Ishikawa (cell line): Measurements from ENCODE around the gene CSRP1.

ENCODE experiments used
- CEBPB ChIP-seq: IDR thresholded peaks from 2 replicates; pipeline ENCODE4 v1.6.1; 2012
- CREB1 ChIP-seq: IDR thresholded peaks from 2 replicates; pipeline ENCODE4 v1.6.1; 2012; ENCODE audit warnings: low read depth
- EGR1 ChIP-seq: IDR thresholded peaks from 2 replicates; pipeline ENCODE4 v1.6.1; 2012
- EP300 ChIP-seq: IDR thresholded peaks from 2 replicates; pipeline ENCODE4 v1.6.1; 2012; ENCODE audit warnings: borderline replicate concordance
- FOXM1 ChIP-seq: IDR thresholded peaks from 2 replicates; pipeline ENCODE4 v1.6.1; 2012; ENCODE audit warnings: low read depth, borderline replicate concordance
- MAX ChIP-seq: IDR thresholded peaks from 2 replicates; pipeline ENCODE4 v1.6.1; 2012
- NFIC ChIP-seq: IDR thresholded peaks from 2 replicates; pipeline ENCODE4 v1.6.1; 2012
- RAD21 ChIP-seq: IDR thresholded peaks from 2 replicates; pipeline ENCODE4 v1.6.1; 2012; ENCODE audit warnings: low read depth
- REST ChIP-seq: IDR thresholded peaks from 2 replicates; pipeline ENCODE4 v1.6.1; 2012; ENCODE audit warnings: low read depth, mild to moderate bottlenecking
- TAF1 ChIP-seq: IDR thresholded peaks from 2 replicates; pipeline ENCODE4 v1.6.1; 2012; ENCODE audit warnings: low read depth, mild to moderate bottlenecking
- TCF12 ChIP-seq: IDR thresholded peaks from 2 replicates; pipeline ENCODE4 v1.6.1; 2012; ENCODE audit warnings: low read depth
- TEAD4 ChIP-seq: IDR thresholded peaks from 2 replicates; pipeline ENCODE4 v1.6.1; 2012
- USF1 ChIP-seq: IDR thresholded peaks from 2 replicates; pipeline ENCODE4 v1.6.1; 2012
- YY1 ChIP-seq: IDR thresholded peaks from 2 replicates; pipeline ENCODE4 v1.6.1; 2012; ENCODE audit warnings: low read depth
- ZBTB7A ChIP-seq: IDR thresholded peaks from 2 replicates; pipeline ENCODE4 v1.6.1; 2012; ENCODE audit warnings: low read depth

The CSRP1 gene

DNA sequence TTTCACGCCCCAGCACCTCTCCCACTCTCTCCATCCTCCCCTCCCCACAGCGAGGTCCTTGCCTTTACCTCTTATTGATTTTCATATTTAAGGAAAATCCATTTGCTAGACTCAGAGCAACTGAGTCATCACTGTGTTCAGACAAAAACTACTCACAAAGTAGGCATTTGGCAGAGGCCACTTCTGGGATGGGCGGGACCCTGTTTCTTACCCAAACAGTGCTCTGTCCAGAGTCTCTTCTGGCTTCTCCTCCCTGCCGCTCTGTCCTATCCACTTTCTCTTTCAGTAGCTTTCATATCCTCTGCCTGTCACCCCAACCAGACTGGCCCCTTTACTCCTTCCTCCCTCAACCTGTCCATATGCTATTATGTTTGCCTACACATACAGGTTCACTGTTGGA is 29.6 kb upstream of the CSRP1 start:
- TF ChIP-seq TAF1 (no peak), REST (no peak), NFIC (no peak), FOXM1 (no peak), EGR1 (no peak), YY1 (no peak), EP300 (no peak), MAX (no peak), TCF12 (no peak), TEAD4 (no peak), RAD21 (no peak), USF1 (no peak)

DNA sequence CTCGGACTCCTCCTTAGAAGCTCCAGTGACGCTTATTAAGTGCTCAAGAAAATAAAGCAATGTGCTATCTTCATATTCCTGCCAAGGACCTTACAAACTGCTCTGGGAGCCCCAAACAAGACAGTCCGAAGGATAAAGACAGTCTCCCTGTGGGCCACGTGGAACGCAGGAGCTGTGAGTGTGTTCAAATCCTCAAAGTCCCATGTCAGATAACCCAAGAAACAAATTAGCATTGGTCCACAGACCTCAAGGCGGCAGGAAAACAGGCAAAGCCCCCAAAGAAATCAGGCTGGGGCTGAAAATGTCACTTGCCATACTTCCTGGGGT is 29.0 kb upstream of the CSRP1 start:
- TF ChIP-seq EGR1 (no peak), CEBPB (no peak), TCF12 (no peak), TEAD4 (no peak), REST (no peak), MAX (no peak), CREB1 (no peak), TAF1 (no peak), NFIC (no peak), USF1 (no peak), FOXM1 (no peak), ZBTB7A (no peak), RAD21 (no peak), YY1 (no peak), EP300 (no peak)

GRCh38 chr1:201535046-201535918 is 28.4 kb upstream of the CSRP1 start:
- TF ChIP-seq TAF1, result no peak
- TF ChIP-seq TCF12, result no peak
- TF ChIP-seq REST, result no peak
- TF ChIP-seq FOXM1, result no peak
- no peak for TF ChIP-seq ZBTB7A
- no peak for TF ChIP-seq EP300
- no peak for TF ChIP-seq NFIC
- no peak for TF ChIP-seq RAD21
- TF ChIP-seq CREB1, result no peak
- no peak for TF ChIP-seq USF1
- TF ChIP-seq YY1, result no peak
- TF ChIP-seq TEAD4, result no peak
- TF ChIP-seq MAX, result no peak
- TF ChIP-seq CEBPB, result no peak

- TF ChIP-seq USF1 (no peak), MAX (no peak), CREB1 (no peak), TAF1 (no peak), FOXM1 (no peak), REST (no peak), NFIC (no peak), TEAD4 (no peak), RAD21 (no peak), ZBTB7A (no peak), TCF12 (no peak), CEBPB (no peak), EP300 (no peak), EGR1 (no peak), YY1 (no peak)
Measured at GRCh38 chr1:201533836-201534235, 26.9 kb upstream of the CSRP1 start.
